Upper lobe of left lung (tissue), 4 donors: ENCODE data around the gene RPL3.

Experiments
- POLR2AphosphoS5 ChIP-seq, 2 donors: sonication (generic); formaldehyde crosslinking; IDR thresholded peaks; one replicate each; pipeline ENCODE4 v1.5.1; 2017; ENCODE audit warnings: antibody characterized with exemption in 2 of 2
- TF ChIP-seq, protein P1 (sequence below), 6 experiments: fragments of 450-650 bp in 4 of 6; fragments of 200-600 bp in 2 of 6; sonication (generic) in 2 of 6; IDR thresholded peaks; one replicate each; pipeline ENCODE4 v1.5.1; 2016 to 2019; ENCODE audit warnings: antibody characterized with exemption in 6 of 6

DNA sequence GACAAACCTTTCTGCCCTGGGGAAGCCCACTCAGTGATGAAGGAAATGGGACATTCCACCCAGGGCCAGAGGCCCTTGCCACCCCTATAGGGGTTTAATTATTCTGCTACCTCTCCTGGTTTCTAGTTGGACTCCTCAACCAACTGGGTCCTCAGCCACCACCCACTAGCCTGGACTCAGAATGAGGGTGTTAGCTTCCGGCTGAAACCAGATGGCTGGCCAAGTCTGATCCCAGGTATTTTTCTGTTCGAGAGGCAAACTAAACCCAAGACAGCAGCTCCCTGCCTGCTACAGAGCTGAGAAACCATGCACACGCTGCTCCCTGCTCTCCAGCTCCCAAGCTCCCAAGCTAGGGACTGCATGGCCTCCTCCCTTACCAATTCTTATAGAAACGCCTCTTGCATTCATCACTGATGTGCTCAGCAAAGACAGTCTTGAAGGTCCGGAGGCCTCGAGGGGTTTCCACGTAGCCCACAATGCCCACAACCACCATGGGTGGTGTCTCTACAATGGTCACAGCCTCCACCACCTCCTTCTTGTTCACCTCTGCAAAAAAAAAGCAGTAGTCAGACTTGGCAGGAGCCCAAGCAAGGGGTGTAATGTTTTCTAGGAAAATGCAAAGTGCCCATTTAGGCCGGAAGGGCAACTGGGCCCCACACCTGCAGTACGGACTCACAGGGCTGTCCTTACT, 2.2 kb downstream of the RPL3 start:
- TF ChIP-seq POLR2AphosphoS5 (IDR thresholded peaks at IDR 0.05) = no peak
- TF ChIP-seq, protein P1, sequence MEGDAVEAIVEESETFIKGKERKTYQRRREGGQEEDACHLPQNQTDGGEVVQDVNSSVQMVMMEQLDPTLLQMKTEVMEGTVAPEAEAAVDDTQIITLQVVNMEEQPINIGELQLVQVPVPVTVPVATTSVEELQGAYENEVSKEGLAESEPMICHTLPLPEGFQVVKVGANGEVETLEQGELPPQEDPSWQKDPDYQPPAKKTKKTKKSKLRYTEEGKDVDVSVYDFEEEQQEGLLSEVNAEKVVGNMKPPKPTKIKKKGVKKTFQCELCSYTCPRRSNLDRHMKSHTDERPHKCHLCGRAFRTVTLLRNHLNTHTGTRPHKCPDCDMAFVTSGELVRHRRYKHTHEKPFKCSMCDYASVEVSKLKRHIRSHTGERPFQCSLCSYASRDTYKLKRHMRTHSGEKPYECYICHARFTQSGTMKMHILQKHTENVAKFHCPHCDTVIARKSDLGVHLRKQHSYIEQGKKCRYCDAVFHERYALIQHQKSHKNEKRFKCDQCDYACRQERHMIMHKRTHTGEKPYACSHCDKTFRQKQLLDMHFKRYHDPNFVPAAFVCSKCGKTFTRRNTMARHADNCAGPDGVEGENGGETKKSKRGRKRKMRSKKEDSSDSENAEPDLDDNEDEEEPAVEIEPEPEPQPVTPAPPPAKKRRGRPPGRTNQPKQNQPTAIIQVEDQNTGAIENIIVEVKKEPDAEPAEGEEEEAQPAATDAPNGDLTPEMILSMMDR (IDR thresholded peaks at IDR 0.05) = no peak
